Mesangial cell (primary cell): ENCODE data around the gene SPAG6. TPM values are rescaled to one million over a fixed set of nuclear protein-coding genes. Genes with fewer than 3 reads are reported as not detected.

ENCODE experiments used
- total RNA-seq: library from RNA; depleted of rRNA; stranded (reverse); fragments of >200 nt; gene quantifications from 2 replicates; pipeline ENCODE4 v1.2.3, GENCODE V29; 2015

The SPAG6 gene
- 0.63 TPM in 1 of 2 replicates, not detected in the other for total RNA-seq

DNA sequence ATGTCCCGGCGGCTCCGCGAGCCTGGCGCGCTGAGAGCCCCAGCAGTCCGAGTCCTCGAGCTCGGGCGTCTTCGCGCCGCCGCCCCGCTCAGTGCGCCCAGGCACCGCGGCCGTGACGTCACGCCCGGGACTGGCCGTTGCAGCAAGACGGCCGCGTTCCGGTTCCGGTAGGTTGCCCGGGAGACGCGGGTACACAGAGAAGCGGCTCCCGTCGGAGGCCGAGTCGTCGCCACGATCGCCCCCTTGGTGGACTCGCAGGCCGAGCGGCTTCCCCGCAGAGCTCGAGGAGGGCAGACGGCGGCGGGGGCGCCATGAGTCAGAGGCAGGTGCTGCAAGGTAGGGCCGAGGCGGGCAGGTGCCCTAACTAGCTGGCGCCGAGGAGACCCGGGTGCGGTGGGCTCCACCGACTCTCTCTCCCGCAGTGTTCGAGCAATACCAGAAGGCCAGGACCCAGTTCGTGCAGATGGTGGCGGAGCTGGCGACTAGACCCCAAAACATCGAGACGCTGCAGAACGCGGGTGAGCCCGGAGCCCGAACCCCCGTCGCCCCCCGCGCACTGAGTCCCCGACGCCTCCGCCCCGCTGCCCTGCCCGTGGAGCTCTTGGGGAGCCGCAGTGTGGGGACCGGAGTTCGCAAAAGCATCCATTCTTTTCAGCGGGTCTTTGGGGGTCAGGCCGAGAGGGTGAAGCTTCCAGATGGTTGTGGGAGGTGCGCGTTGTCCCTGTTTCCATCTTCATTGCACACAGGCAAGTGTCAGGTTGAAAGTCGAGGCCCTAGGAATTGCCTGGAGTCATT, at the start of gene SPAG6:
Gene SPAG6 (plus strand): TSS at position 196 of the 795 bp plus-strand sequence. CDS start 116 bp downstream, at position 312.

DNA sequence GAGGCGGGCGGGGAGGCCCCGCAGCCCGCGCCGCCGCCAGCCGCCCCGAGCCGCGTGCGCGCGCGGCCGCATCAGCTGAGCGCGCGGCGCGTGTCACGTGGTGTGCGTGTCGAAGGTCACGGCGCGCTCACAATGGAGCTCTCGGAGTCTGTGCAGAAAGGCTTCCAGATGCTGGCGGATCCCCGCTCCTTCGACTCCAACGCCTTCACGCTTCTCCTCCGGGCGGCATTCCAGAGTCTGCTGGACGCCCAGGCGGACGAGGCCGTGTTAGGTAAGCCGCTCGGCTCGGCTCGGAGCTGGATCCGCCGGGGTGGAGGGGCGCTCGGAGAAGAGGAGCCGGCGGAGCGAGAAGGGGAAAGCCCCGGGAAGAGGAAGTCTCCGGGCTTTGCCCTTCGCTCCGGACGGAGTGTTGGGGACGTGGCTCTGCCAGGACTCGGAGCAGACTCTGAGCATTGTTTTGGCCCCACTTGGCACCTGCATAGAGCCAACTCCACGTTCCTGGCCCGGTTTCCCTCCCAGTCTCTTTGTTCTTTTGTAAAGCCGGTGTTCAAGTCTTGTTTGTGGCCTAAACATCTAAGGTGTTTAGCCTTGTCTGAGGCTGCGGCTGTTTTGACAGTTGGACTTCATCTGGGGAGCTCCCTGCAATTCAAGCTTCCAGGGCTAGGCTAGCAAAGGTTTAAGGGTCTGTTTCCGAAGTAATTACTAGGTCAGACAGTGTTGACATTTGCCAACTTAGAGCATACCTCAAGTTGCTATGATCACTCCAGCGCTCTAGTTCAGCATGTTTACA, 28.8 kb upstream of the SPAG6 start, which contains the start of gene COMMD3:
Gene COMMD3 (plus strand): TSS at position 103 of the 790 bp plus-strand sequence. CDS start 30 bp downstream, at position 133.

DNA sequence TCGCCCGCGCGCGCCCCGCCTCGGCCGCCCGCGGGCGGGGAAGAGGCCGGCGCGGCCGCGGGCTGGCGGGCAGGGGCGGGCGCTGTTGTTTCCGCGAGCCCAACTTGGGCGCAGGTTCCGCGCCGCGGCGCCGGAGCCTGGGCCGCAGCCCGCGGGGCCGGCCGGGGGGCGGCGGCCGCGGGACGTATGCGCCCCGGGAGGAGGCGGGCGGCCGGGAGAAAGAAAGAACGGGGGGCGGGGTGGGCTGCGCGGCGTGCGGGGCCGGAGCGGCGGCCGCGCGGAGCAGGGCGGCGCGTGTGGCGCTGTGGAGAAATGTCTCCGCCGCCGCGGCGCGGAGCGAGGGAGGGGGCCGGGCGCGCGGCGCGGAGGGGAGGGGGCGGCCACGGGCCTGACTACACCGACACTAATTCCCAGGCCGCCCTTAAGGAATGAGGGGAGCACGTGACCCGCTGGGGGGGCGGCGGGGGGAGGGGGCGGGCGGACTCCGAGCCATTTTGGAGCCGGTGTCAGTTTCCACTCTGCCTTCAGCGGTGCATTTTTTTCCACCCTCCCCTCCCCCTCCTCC, 24.6 kb upstream of the SPAG6 start, which contains the start of gene BMI1:
Gene BMI1 (plus strand): TSS at position 509 of the 565 bp plus-strand sequence. CDS start 5,351 bp downstream, outside the sequence.

Other genes with a start within 250 kb of the SPAG6 start
- not detected in 2 replicates for gene EBLN1, start 127.5 kb upstream of the SPAG6 start, total RNA-seq
- 24.3 and 30.3 TPM in 2 replicates for gene COMMD3, start 29.1 kb upstream of the SPAG6 start, total RNA-seq
- gene BMI1, start 24.4 kb upstream of the SPAG6 start, total RNA-seq = 24.6 and 40.3 TPM in 2 replicates